ENCODE results near the gene PRKAG2. TPM values are rescaled to one million over a fixed set of nuclear protein-coding genes. Genes with fewer than 3 reads are reported as not detected.

Gene PRKAG2
- total and polyA plus RNA-seq, 2 of the 13 experiments (the other 11 are each of a cell fraction or from before 2014, with no cell fraction given) = 0.90 to 1.3 TPM

- Histone ChIP-seq H2AFZ (ENCODE audit: low read length) (no peak overlapping the region), H3K27me3 (ENCODE audit: control insufficient read depth in 1 of 2, insufficient read depth in 2 of 2, low read length in 2 of 2) (0 out of 5 replicates have a peak, but pooled peaks cover 0 to 4% of the 10 kb centered on the region in 2 experiments), H3K4me1 (ENCODE audit: insufficient read depth, low read length) (peaks cover 30% of the 10 kb centered on the region), H3K9ac (ENCODE audit: insufficient read depth, low read depth, low read length) (no peak overlapping the region), H3K4me2 (ENCODE audit: low read depth, low read length) (no peak overlapping the region), H3K79me2 (ENCODE audit: insufficient read depth, low read length) (no peaks in the 10 kb centered on the region), H3K4me3 (replicated peaks in 1 of 3; ENCODE audit: insufficient read depth in 1 of 3, low read depth in 2 of 3, low read length in 3 of 3) (no peak overlapping the region), H3K36me3 (replicated peaks in 1 of 2; ENCODE audit: control insufficient read depth in 1 of 2, insufficient read depth in 2 of 2, low read length in 2 of 2) (no peaks in the 10 kb centered on the region), H4K20me1 (ENCODE audit: insufficient read depth, low read length) (no peaks in the 10 kb centered on the region), H3K9me3 (ENCODE audit: low read length) (0 out of 2 replicates have a peak, but pooled peaks cover 4% of the 10 kb centered on the region), H3K27ac (ENCODE audit: extremely low read length, insufficient read depth, low read length) (no peak overlapping the region)
- ChIA-PET POLR2A (no interaction called here), CTCF (ENCODE audit: low intra/inter-chr PET ratio, low total read pairs) (no interaction called here)
- intact Hi-C loops (cut with micrococcal nuclease; ENCODE audit: unreplicated experiment) = no loop called here
- DNase-seq (ENCODE audit: low spot score) (no peak), FAIRE-seq (no peak), ATAC-seq (no peak)
- 61% methylated on average over 7 of the region's 7 CpGs for WGBS (ENCODE audit: low lambda C conversion rate)
- BruUV-seq (replicated peaks) = no TSS peak
- in situ Hi-C loops (cut with HindIII; ENCODE audit: extremely low pct_ligation_motif_present, low pct_unique_long_range_greater_than_20kb) = no loop called here
- TF ChIP-seq ZNF670 (CRISPR knock-in tag; IDR thresholded peaks at IDR 0.05; ENCODE audit: borderline replicate concordance) (no peak), ZNF101 (CRISPR knock-in tag; IDR thresholded peaks at IDR 0.05; ENCODE audit: borderline replicate concordance, low read depth) (no peak), GLI4 (CRISPR knock-in tag; IDR thresholded peaks at IDR 0.05; ENCODE audit: borderline replicate concordance) (no peak), CREM (IDR thresholded peaks at IDR 0.05) (no peak), CREM (CRISPR knock-in tag; IDR thresholded peaks at IDR 0.05) (no peak), NR2C2 (CRISPR knock-in tag; IDR thresholded peaks at IDR 0.05; ENCODE audit: borderline replicate concordance) (no peak), KDM5A (IDR thresholded peaks at IDR 0.05; ENCODE audit: borderline replicate concordance, low read length) (no peak), ZFP36 (IDR thresholded peaks at IDR 0.05; ENCODE audit: borderline replicate concordance, low read depth, low read length, partially characterized antibody) (no peak), ZNF644 (CRISPR knock-in tag; IDR thresholded peaks at IDR 0.05; ENCODE audit: low read depth) (no peak), ZSCAN25 (CRISPR knock-in tag; IDR thresholded peaks at IDR 0.05) (no peak)
Observed at GRCh38 chr7:151741585-151741984, 135.3 kb downstream of the PRKAG2 start.
